OCI-LY3 (cell line): ENCODE data around the gene SORCS1.

Experiments used
- EZH2phosphoT487 ChIP-seq: fragments of 200-600 bp; shearing (Covaris generic); IDR thresholded peaks from 2 replicates; pipeline ENCODE4 v1.6.1; 2018; ENCODE audit warnings: antibody characterized with exemption, mixed run types, low read depth
- TF ChIP-seq, protein P1 (sequence below): fragments of 200-600, 300-600 bp; sonication (generic); IDR thresholded peaks from 2 replicates; pipeline ENCODE4 v1.5.1; 2014; ENCODE audit warnings: antibody characterized with exemption, low read length, low read depth

- TF ChIP-seq, protein P1, sequence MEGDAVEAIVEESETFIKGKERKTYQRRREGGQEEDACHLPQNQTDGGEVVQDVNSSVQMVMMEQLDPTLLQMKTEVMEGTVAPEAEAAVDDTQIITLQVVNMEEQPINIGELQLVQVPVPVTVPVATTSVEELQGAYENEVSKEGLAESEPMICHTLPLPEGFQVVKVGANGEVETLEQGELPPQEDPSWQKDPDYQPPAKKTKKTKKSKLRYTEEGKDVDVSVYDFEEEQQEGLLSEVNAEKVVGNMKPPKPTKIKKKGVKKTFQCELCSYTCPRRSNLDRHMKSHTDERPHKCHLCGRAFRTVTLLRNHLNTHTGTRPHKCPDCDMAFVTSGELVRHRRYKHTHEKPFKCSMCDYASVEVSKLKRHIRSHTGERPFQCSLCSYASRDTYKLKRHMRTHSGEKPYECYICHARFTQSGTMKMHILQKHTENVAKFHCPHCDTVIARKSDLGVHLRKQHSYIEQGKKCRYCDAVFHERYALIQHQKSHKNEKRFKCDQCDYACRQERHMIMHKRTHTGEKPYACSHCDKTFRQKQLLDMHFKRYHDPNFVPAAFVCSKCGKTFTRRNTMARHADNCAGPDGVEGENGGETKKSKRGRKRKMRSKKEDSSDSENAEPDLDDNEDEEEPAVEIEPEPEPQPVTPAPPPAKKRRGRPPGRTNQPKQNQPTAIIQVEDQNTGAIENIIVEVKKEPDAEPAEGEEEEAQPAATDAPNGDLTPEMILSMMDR: no peak
- TF ChIP-seq EZH2phosphoT487: no peak
Observed at GRCh38 chr10:106917452-106918055, 247.0 kb downstream of the SORCS1 start.
